ENCODE results near the gene PTPRM.

- TF ChIP-seq ZNF274 (IDR thresholded peaks at IDR 0.05; ENCODE audit: low read depth, low read length) (no peak), SUZ12 (IDR thresholded peaks at IDR 0.05; ENCODE audit: extremely low read depth, insufficient read depth, insufficient read length) (no peak)
Measured at GRCh38 chr18:7793100-7793499, 226.0 kb downstream of the PTPRM start.
